Mesenchymal stem cell (in vitro differentiated cells and primary cell): Measurements from ENCODE around the gene LPP.
A peak's percentile ranks its signal among the peaks of the same experiment; 100 is the strongest.

Experiments used
- DNase-seq: peaks from one replicate; pipeline ENCODE4 v3.0.0-alpha.2; 2013
- H2AFZ ChIP-seq: one replicate; pipeline ENCODE4 v1.6.1; 2013; ENCODE audit warnings: low read depth, mild to moderate bottlenecking, control low read depth, inconsistent platforms, low read length, moderate library complexity
- H2AK5ac ChIP-seq: 2 replicates; pipeline ENCODE4 v1.6.1; 2013; ENCODE audit warnings: low read length, moderate library complexity, mild to moderate bottlenecking, inconsistent platforms; ENCODE audit not compliant: severe bottlenecking
- H2BK120ac ChIP-seq: one replicate; pipeline ENCODE4 v1.6.1; 2013; ENCODE audit warnings: low read depth, mild to moderate bottlenecking, inconsistent platforms, low read length, moderate library complexity
- H2BK12ac ChIP-seq, 2 experiments: one replicate each; pipeline ENCODE4 v1.6.1; 2013; ENCODE audit warnings: inconsistent platforms in 2 of 2, low read length in 2 of 2, mild to moderate bottlenecking in 2 of 2, moderate library complexity in 2 of 2, control low read depth in 1 of 2
- H2BK15ac ChIP-seq: one replicate; pipeline ENCODE4 v1.6.1; 2013; ENCODE audit warnings: mild to moderate bottlenecking, low read depth, inconsistent platforms; ENCODE audit not compliant: poor library complexity, severe bottlenecking
- H2BK5ac ChIP-seq: 2 replicates; pipeline ENCODE4 v1.6.1; 2013; ENCODE audit warnings: low read depth, mild to moderate bottlenecking, low read length, control low read depth, inconsistent platforms; ENCODE audit not compliant: poor library complexity, severe bottlenecking
- H3K14ac ChIP-seq, 2 experiments: one replicate each; pipeline ENCODE4 v1.6.1; 2013; ENCODE audit warnings: inconsistent platforms in 2 of 2, low read length in 2 of 2, control low read depth in 1 of 2, mild to moderate bottlenecking in 1 of 2, moderate library complexity in 1 of 2
- H3K18ac ChIP-seq, 2 experiments: one replicate each; pipeline ENCODE4 v1.6.1; 2013; ENCODE audit warnings: inconsistent platforms in 2 of 2, low read length in 2 of 2, control low read depth in 1 of 2, low read depth in 1 of 2, mild to moderate bottlenecking in 1 of 2
- H3K23ac ChIP-seq, 2 experiments: one replicate each; pipeline ENCODE4 v1.6.1; 2013; ENCODE audit warnings: inconsistent platforms in 2 of 2, low read length in 2 of 2, mild to moderate bottlenecking in 2 of 2, moderate library complexity in 2 of 2, control low read depth in 1 of 2
- H3K27ac ChIP-seq: 2 replicates; pipeline ENCODE4 v1.5.1; 2013; ENCODE audit warnings: mild to moderate bottlenecking, moderate library complexity, low read length, control low read depth, inconsistent platforms; ENCODE audit not compliant: poor library complexity, severe bottlenecking
- H3K27me3 ChIP-seq, 2 experiments: 2 replicates each; pipeline versions ENCODE4 v1.6.1 to v1.7.0; 2013; ENCODE audit warnings: low read length in 2 of 2, mild to moderate bottlenecking in 2 of 2, moderate library complexity in 2 of 2, control low read depth in 1 of 2, inconsistent platforms in 1 of 2; ENCODE audit not compliant: control insufficient read depth in 1 of 2, insufficient read depth in 1 of 2
- H3K36me3 ChIP-seq, 2 experiments: 2 replicates each; pipeline versions ENCODE4 v1.6.1 to v1.7.0; 2013; ENCODE audit warnings: low read length in 2 of 2, control low read depth in 1 of 2, inconsistent platforms in 1 of 2, low read depth in 1 of 2, mild to moderate bottlenecking in 1 of 2; ENCODE audit not compliant: insufficient read depth in 2 of 2, control insufficient read depth in 1 of 2
- H3K4ac ChIP-seq, 2 experiments: one replicate each; pipeline ENCODE4 v1.6.1; 2013; ENCODE audit warnings: inconsistent platforms in 2 of 2, low read length in 2 of 2, mild to moderate bottlenecking in 2 of 2, moderate library complexity in 2 of 2, control low read depth in 1 of 2, low read depth in 1 of 2
- H3K4me1 ChIP-seq: 2 replicates; pipeline ENCODE4 v1.6.1; 2013; ENCODE audit warnings: low read depth, low read length, control low read depth; ENCODE audit not compliant: control insufficient read depth, insufficient read depth
- H3K4me2 ChIP-seq: 2 replicates; pipeline ENCODE4 v1.6.1; 2013; ENCODE audit warnings: low read length, mild to moderate bottlenecking, inconsistent platforms; ENCODE audit not compliant: poor library complexity, severe bottlenecking
- H3K4me3 ChIP-seq, 2 experiments: 2 replicates each; pipeline versions ENCODE4 v1.5.1 to v1.7.0; 2013; ENCODE audit warnings: low read length in 2 of 2, mild to moderate bottlenecking in 2 of 2, control low read depth in 1 of 2, low read depth in 1 of 2; ENCODE audit not compliant: insufficient read depth in 1 of 2
- H3K79me1 ChIP-seq: replicated peaks from 2 replicates; pipeline ENCODE4 v1.6.1; 2013; ENCODE audit warnings: mild to moderate bottlenecking, control low read depth, low read length, inconsistent platforms; ENCODE audit not compliant: poor library complexity, severe bottlenecking
- H3K9ac ChIP-seq: 2 replicates; pipeline ENCODE4 v1.7.0; 2013; ENCODE audit warnings: mild to moderate bottlenecking, low read length, moderate library complexity
- H3K9me3 ChIP-seq: 2 replicates; pipeline ENCODE4 v1.7.0; 2013; ENCODE audit warnings: mild to moderate bottlenecking, low read length; ENCODE audit not compliant: control insufficient read depth
- H4K8ac ChIP-seq: one replicate; pipeline ENCODE4 v1.6.1; 2013; ENCODE audit warnings: inconsistent platforms, mild to moderate bottlenecking, low read length, moderate library complexity
- H4K91ac ChIP-seq: one replicate; pipeline ENCODE4 v1.6.1; 2013; ENCODE audit warnings: mild to moderate bottlenecking, low read length, inconsistent platforms
- WGBS: methylation state at CpG from one replicate; pipeline ENCODE4 v1.1.7; 2013; ENCODE audit warnings: mixed read lengths; 5-methylcytosine and 5-hydroxymethylcytosine counted together

The LPP gene

DNA sequence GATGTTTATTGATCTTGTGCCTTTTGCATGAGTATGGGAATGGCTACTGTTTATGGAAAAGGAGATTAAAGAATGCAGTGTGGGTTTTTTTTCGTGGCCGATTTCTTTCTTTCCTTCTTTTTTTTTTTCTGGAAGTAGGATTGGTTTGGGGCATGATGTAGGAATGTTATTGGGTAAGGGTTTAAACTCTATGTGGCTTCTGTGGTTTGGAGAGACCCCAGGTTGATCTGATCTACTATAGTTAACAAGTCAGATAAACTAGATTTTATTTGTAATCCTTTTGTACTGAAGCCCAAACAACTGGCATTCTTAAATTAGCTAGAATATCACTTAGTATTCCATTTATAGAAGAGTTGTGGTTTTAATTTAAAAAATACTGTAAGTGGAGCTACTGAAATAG, 304.8 kb downstream of the LPP start:
- H3K4ac ChIP-seq = no peak overlapping the region
- no peak overlapping the region for H4K8ac ChIP-seq
- no peaks in the 10 kb centered on the region for H3K36me3 ChIP-seq

DNA sequence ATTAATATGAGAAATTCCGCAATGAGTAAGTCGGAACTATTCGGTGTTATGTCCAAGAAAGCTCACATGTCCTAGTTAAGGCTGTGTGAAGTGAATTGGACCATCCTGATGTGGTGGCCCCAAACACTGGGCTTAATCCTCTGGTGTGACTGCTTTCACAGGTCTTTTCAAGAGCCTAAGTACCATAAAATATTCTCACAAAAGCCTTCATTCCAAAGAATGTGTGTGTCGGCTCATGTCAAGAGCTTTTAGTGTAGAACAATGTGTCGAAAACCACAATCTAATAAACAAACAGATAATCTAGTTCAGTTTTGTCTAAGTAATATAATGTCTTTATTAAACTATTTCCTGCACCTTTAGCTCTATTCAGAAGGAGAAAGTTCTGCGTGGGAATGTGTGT, 311.4 kb downstream of the LPP start:
- H2BK15ac ChIP-seq = no peak overlapping the region
- no peak overlapping the region for H3K4ac ChIP-seq
- DNase-seq = peak; percentile 62
- H3K23ac ChIP-seq = no peak overlapping the region
- 87% methylated on average over 4 of the region's 6 CpGs for WGBS
- no peaks in the 10 kb centered on the region for H3K36me3 ChIP-seq
- H4K8ac ChIP-seq = no peak overlapping the region
- no peak overlapping the region for H3K27ac ChIP-seq
- H2AFZ ChIP-seq = no peak overlapping the region
- H3K4me1 ChIP-seq = peaks cover 2% of the 10 kb centered on the region
- no peak overlapping the region for H4K91ac ChIP-seq
- H2BK12ac ChIP-seq = no peak overlapping the region
- no peak overlapping the region for H2BK5ac ChIP-seq
- H3K27me3 ChIP-seq = no peaks in the 10 kb centered on the region
- no peak overlapping the region for H2BK120ac ChIP-seq
- peaks cover 13% of the 10 kb centered on the region for H3K79me1 ChIP-seq
- H3K9ac ChIP-seq = no peak overlapping the region
- no peaks in the 10 kb centered on the region for H3K9me3 ChIP-seq
- H3K4me2 ChIP-seq = no peak overlapping the region
- H3K18ac ChIP-seq = no peak overlapping the region
- no peak overlapping the region for H3K14ac ChIP-seq
- no peak overlapping the region for H3K4me3 ChIP-seq
- no peak overlapping the region for H2AK5ac ChIP-seq

More for the DNA sequence above, 304.8 kb downstream of the LPP start:
- H3K9ac ChIP-seq = no peak overlapping the region
- H2BK5ac ChIP-seq = no peak overlapping the region
- no peak overlapping the region for H2BK15ac ChIP-seq
- no peak overlapping the region for H3K14ac ChIP-seq
- H2AK5ac ChIP-seq = no peak overlapping the region
- no peak overlapping the region for H3K4me3 ChIP-seq
- H4K91ac ChIP-seq = no peak overlapping the region
- H2AFZ ChIP-seq = no peak overlapping the region
- no peak overlapping the region for H3K23ac ChIP-seq
- H3K27ac ChIP-seq = no peak overlapping the region
- H3K9me3 ChIP-seq = no peaks in the 10 kb centered on the region
- H3K18ac ChIP-seq = no peak overlapping the region
- no peak overlapping the region for H2BK12ac ChIP-seq
- DNase-seq = no peak
- H3K4me2 ChIP-seq = no peak overlapping the region
- H3K79me1 ChIP-seq = peaks cover 22% of the 10 kb centered on the region
- H3K4me1 ChIP-seq = peaks cover 4% of the 10 kb centered on the region
- no peak overlapping the region for H2BK120ac ChIP-seq
- H3K27me3 ChIP-seq = no peaks in the 10 kb centered on the region
- WGBS = 96% methylated on average over 2 of the region's 2 CpGs

DNA sequence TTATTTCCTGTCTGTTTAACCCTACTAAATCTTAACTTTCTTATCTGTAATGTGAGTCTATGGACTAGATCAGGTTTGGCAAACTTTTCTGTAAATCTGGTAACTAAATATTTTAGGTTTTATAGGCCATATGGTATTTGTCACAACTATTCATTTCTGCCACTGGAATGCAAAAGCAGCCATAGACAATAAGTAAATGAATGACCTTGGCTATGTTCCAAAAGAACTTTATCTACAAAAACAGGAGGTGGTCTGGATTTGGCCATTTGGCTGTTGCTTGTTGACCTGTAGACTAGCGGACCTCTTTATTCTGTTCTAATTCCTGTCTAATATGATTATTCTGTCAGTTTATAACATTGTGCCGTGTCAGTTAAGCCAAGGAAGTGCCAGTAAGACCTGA, 314.2 kb downstream of the LPP start:
- no peak overlapping the region for H3K14ac ChIP-seq
- H2BK12ac ChIP-seq = no peak overlapping the region
- H3K4me3 ChIP-seq = no peak overlapping the region
- no peak overlapping the region for H4K8ac ChIP-seq
- H3K4me2 ChIP-seq = no peak overlapping the region
- no peak overlapping the region for H2BK15ac ChIP-seq
- H2BK120ac ChIP-seq = no peak overlapping the region
- no peak overlapping the region for H3K23ac ChIP-seq
- H2AFZ ChIP-seq = no peak overlapping the region
- H3K27me3 ChIP-seq = no peaks in the 10 kb centered on the region
- peaks cover 0 to 2% of the 10 kb centered on the region in 2 experiments for H3K36me3 ChIP-seq
- 84% methylated on average over 2 of the region's 2 CpGs for WGBS
- H3K9me3 ChIP-seq = no peaks in the 10 kb centered on the region
- H3K27ac ChIP-seq = peak overlapping the region; percentile 62
- no peak overlapping the region for H3K18ac ChIP-seq
- no peak overlapping the region for H2AK5ac ChIP-seq
- no peak overlapping the region for H3K4ac ChIP-seq
- no peak overlapping the region for H3K9ac ChIP-seq
- no peak overlapping the region for H4K91ac ChIP-seq
- no peaks in the 10 kb centered on the region for H3K4me1 ChIP-seq
- no peak overlapping the region for H2BK5ac ChIP-seq
- no peak for DNase-seq
- peaks cover 11% of the 10 kb centered on the region for H3K79me1 ChIP-seq

DNA sequence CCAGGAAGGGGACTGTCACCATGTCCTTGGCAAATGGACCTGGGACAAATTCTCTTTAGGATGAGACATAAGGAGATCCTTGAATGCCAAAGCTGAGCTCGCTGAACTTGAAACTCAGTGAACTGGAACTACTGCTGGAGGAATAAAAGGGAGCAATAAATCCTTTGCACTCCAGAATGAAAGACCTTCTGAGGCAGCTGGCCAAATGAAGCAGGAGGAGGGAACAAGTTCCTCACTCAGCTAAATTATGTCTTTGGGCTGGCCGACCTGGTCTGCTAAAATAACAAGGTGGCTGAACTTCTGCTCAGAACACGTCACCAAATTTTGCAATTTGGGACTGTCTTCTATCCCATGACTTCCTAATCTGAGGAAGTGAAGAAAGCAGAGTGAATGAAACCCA, 314.7 kb downstream of the LPP start:
- Histone ChIP-seq H4K91ac (no peak overlapping the region), H4K8ac (no peak overlapping the region), H3K27ac (peak overlapping the region; percentile 62), H3K9ac (peak overlapping the region; percentile 65), H2BK5ac (no peak overlapping the region), H3K23ac (no peak overlapping the region), H3K27me3 (no peaks in the 10 kb centered on the region), H2BK12ac (no peak overlapping the region), H2AK5ac (no peak overlapping the region), H3K4me1 (no peaks in the 10 kb centered on the region), H3K36me3 (peaks cover 0 to 2% of the 10 kb centered on the region in 2 experiments), H3K9me3 (no peaks in the 10 kb centered on the region), H3K18ac (no peak overlapping the region), H3K14ac (no peak overlapping the region), H2BK15ac (no peak overlapping the region), H2BK120ac (peak overlapping the region; percentile 44), H3K79me1 (peaks cover 12% of the 10 kb centered on the region), H2AFZ (no peak overlapping the region), H3K4me3 (peak overlapping the region in 1 of 2 experiments; percentile 13), H3K4me2 (no peak overlapping the region), H3K4ac (no peak overlapping the region)
- 75% methylated on average over 3 of the region's 3 CpGs for whole genome bisulfite sequencing
- DNase-seq = peak; percentile 84
